K562 (cell line): ENCODE data around the gene IRX2. TPM values are rescaled to one million over a fixed set of nuclear protein-coding genes. Genes with fewer than 3 reads are reported as not detected.

Experiments used
- ATAC-seq: fragments of 200-7000 bp; cut with Tn5 transposase; 3 replicates; pipeline ENCODE4 v1.9.1; 2020; ENCODE audit warnings: moderate library complexity
- BruUV-seq: library from RNA; stranded (reverse); fragments of 400-500 nt; replicated peaks from 2 replicates; lab custom pipeline; 2021; lab: Mats Ljungman, UMichigan
- CTCF ChIA-PET: fragments of 300-600 bp; formaldehyde crosslinking; extraction: SDS; loops from one replicate; lab custom pipeline; 2021; ENCODE audit warnings: low intra/inter-chr PET ratio; lab: Yijun Ruan, JAX
- POLR2A ChIA-PET: fragments of 300-600, 350-650 bp; sonication (Branson Sonifier 250); formaldehyde crosslinking; extraction: SDS; loops from one replicate; lab custom pipeline; 2021; ENCODE audit warnings: antibody characterized with exemption, inconsistent platforms; lab: Yijun Ruan, JAX
- DNase-seq, 4 experiments: peaks; one replicate each; pipeline versions ENCODE4 v3.0.0 to v3.0.0-alpha.2; 2011 to 2018; ENCODE audit warnings: low spot score in 3 of 4, mixed read lengths in 3 of 4; ENCODE audit errors: extremely low read depth in 1 of 4
- FAIRE-seq: peaks from 2 replicates; lab custom pipeline; 2011; peaks lifted over from hg19 to GRCh38; lab: Jason Lieb, UNC
- H2AFZ ChIP-seq: 2 replicates; pipeline ENCODE4 v1.6.0; 2011; ENCODE audit warnings: low read depth, low read length, control low read depth, inconsistent platforms
- H3K27ac ChIP-seq: fragments of 200-600 bp; 3 replicates; pipeline ENCODE4 v1.8.0; 2011; ENCODE audit warnings: low read depth, mild to moderate bottlenecking, control low read depth, inconsistent platforms, low read length, moderate library complexity, mixed read lengths; ENCODE audit errors: extremely low read depth
- H3K27me3 ChIP-seq, 2 experiments: fragments of 300-600 bp in 1 of 2; 2 replicates in 1 of 2; 3 replicates in 1 of 2; pipeline versions ENCODE4 v1.6.0 to v1.8.0; 2011; ENCODE audit warnings: inconsistent platforms in 2 of 2, low read length in 2 of 2, mild to moderate bottlenecking in 1 of 2, mixed read lengths in 1 of 2, moderate library complexity in 1 of 2; ENCODE audit not compliant: control insufficient read depth in 2 of 2, insufficient read depth in 2 of 2
- H3K36me3 ChIP-seq: fragments of 300-600 bp; 3 replicates; pipeline ENCODE4 v1.8.0; 2011; ENCODE audit warnings: mild to moderate bottlenecking, low read length, inconsistent platforms; ENCODE audit not compliant: control insufficient read depth, insufficient read depth
- H3K4me1 ChIP-seq, 2 experiments: fragments of 200-600 bp in 1 of 2; replicated peaks in 1 of 2; 2 replicates in 1 of 2; 3 replicates in 1 of 2; pipeline versions ENCODE4 v1.5.1 to v1.8.0; 2011; ENCODE audit warnings: inconsistent platforms in 2 of 2, low read length in 2 of 2, mild to moderate bottlenecking in 1 of 2, mixed read lengths in 1 of 2, moderate library complexity in 1 of 2; ENCODE audit not compliant: control insufficient read depth in 2 of 2, insufficient read depth in 2 of 2
- H3K4me2 ChIP-seq: 2 replicates; pipeline ENCODE4 v1.6.1; 2011; ENCODE audit warnings: low read length, control low read depth, inconsistent platforms, mixed read lengths; ENCODE audit not compliant: insufficient read depth
- H3K4me3 ChIP-seq: fragments of 200-600 bp; sonication (generic), shearing (Covaris generic); 2 replicates; pipeline ENCODE4 v1.5.1; 2016; ENCODE audit warnings: control low read depth, inconsistent platforms
- H3K79me2 ChIP-seq: fragments of 200-600 bp; 3 replicates; pipeline ENCODE4 v1.8.0; 2011; ENCODE audit warnings: low read length, inconsistent platforms; ENCODE audit not compliant: control insufficient read depth, insufficient read depth
- H3K9ac ChIP-seq, 2 experiments: 2 replicates each; pipeline versions ENCODE4 v1.6.0 to v1.6.1; 2011; ENCODE audit warnings: low read depth in 2 of 2, low read length in 2 of 2, control low read depth in 1 of 2, inconsistent platforms in 1 of 2, mild to moderate bottlenecking in 1 of 2, mixed read lengths in 1 of 2; ENCODE audit not compliant: insufficient read depth in 1 of 2
- H3K9me1 ChIP-seq: one replicate; pipeline ENCODE4 v1.6.0; 2011; ENCODE audit warnings: inconsistent platforms, mild to moderate bottlenecking, low read length, moderate library complexity; ENCODE audit not compliant: control insufficient read depth, insufficient read depth
- H3K9me3 ChIP-seq: replicated peaks from 2 replicates; pipeline ENCODE4 v1.5.1; 2011; ENCODE audit warnings: low read depth, low read length, inconsistent platforms; ENCODE audit not compliant: control insufficient read depth, insufficient read depth
- H4K20me1 ChIP-seq: replicated peaks from 2 replicates; pipeline ENCODE4 v1.6.1; 2011; ENCODE audit warnings: low read length, inconsistent platforms, mixed read lengths; ENCODE audit not compliant: control insufficient read depth, insufficient read depth
- ATF7 ChIP-seq: fragments of 450-650 bp; IDR thresholded peaks from 2 replicates; pipeline ENCODE4 v1.7.1; 2014; ENCODE audit warnings: mild to moderate bottlenecking, moderate library complexity
- CREB3L1 ChIP-seq: fragments of 450-650 bp; IDR thresholded peaks from 2 replicates; pipeline ENCODE4 v1.6.1; 2014; ENCODE audit warnings: low read depth, mild to moderate bottlenecking, moderate library complexity, borderline replicate concordance
- GABPB1 ChIP-seq: sonication (generic); formaldehyde crosslinking; IDR thresholded peaks from 2 replicates; pipeline ENCODE4 v1.8.0; 2022; ENCODE audit warnings: mild to moderate bottlenecking, missing genetic modification reagents
- HDAC8 ChIP-seq: fragments of 450-650 bp; IDR thresholded peaks from 2 replicates; pipeline ENCODE4 v1.6.1; 2016; ENCODE audit warnings: mild to moderate bottlenecking, missing genetic modification characterization, moderate library complexity, missing compliant biosample characterization
- JUN ChIP-seq, 2 experiments: sonication (generic) in 1 of 2; formaldehyde crosslinking in 1 of 2; IDR thresholded peaks; 2 replicates each; pipeline versions ENCODE4 v1.6.1 to v1.8.0; 2012 to 2022; ENCODE audit warnings: borderline replicate concordance in 2 of 2, mild to moderate bottlenecking in 2 of 2, improper control_type of control experiment in 1 of 2, low read depth in 1 of 2, low read length in 1 of 2, missing genetic modification reagents in 1 of 2
- MYC ChIP-seq, 2 experiments: fragments of 250-450 bp in 1 of 2; sonication (Bioruptor Pico) in 1 of 2; IDR thresholded peaks; 2 replicates each; pipeline versions ENCODE4 v1.5.1 to v1.6.1; 2012 to 2021; ENCODE audit warnings: low read depth in 2 of 2, borderline replicate concordance in 1 of 2, improper control_type of control experiment in 1 of 2, low read length in 1 of 2, mild to moderate bottlenecking in 1 of 2, moderate library complexity in 1 of 2
- NBN ChIP-seq: fragments of 450-650 bp; IDR thresholded peaks from 2 replicates; pipeline ENCODE4 v1.6.1; 2016; ENCODE audit warnings: low read depth, mild to moderate bottlenecking
- PHF20 ChIP-seq: fragments of 450-650 bp; IDR thresholded peaks from 2 replicates; pipeline ENCODE4 v1.6.1; 2018; ENCODE audit not compliant: partially characterized antibody
- POLR2AphosphoS5 ChIP-seq: IDR thresholded peaks from 2 replicates; pipeline ENCODE4 v1.6.1; 2011; ENCODE audit warnings: mild to moderate bottlenecking, low read depth, low read length, moderate library complexity; ENCODE audit not compliant: control insufficient read depth, insufficient read depth
- ZFP30 ChIP-seq: fragments of 250-450 bp; sonication (Bioruptor Pico); IDR thresholded peaks from 2 replicates; pipeline ENCODE4 v1.8.0; 2022; ENCODE audit warnings: moderate library complexity, mild to moderate bottlenecking, inconsistent platforms, borderline replicate concordance
- ZNF324 ChIP-seq: fragments of 250-450 bp; sonication (Bioruptor Pico); IDR thresholded peaks from 2 replicates; pipeline ENCODE4 v1.4.0; 2020; ENCODE audit warnings: mild to moderate bottlenecking
- ZNF407 ChIP-seq: fragments of 450-650 bp; IDR thresholded peaks from 2 replicates; pipeline ENCODE4 v1.6.1; 2016; ENCODE audit warnings: low read depth
- ZNF695 ChIP-seq: fragments of 450-650 bp; formaldehyde crosslinking; IDR thresholded peaks from 2 replicates; pipeline ENCODE4 v1.4.0; 2020; ENCODE audit warnings: mild to moderate bottlenecking, moderate library complexity
- WGBS: fragments of 100-300 bp; shearing (Covaris generic); methylation state at CpG from one replicate; pipeline ENCODE4 v1.1.6; 2016; ENCODE audit warnings: low coverage, mixed read lengths; ENCODE audit not compliant: insufficient coverage; ENCODE audit errors: missing lambda C conversion rate; 5-methylcytosine and 5-hydroxymethylcytosine counted together
- in situ Hi-C: fragments of 300-500 bp; cut with MboI; formaldehyde crosslinking; loops from 4 replicates; pipeline ENCODE4 v1.15.0; 2018; ENCODE audit warnings: inconsistent platforms, mixed read lengths
- intact Hi-C: fragments of 100-400 bp; cut with micrococcal nuclease; formaldehyde crosslinking; loops from 2 replicates; pipeline ENCODE4 v1.14.2; 2022
- polyA plus RNA-seq, 8 experiments: library from polyadenylated mRNA; depleted of rRNA in 4 of 8; stranded (reverse) in 5 of 8; unstranded in 3 of 8; fragments of >200 nt; fragmentation: Nextera tagmentation in 2 of 8; fragmentation: Illumina TruSeq in 1 of 8; extraction: Ambion mirVana in 2 of 8; extraction: Trizol in 1 of 8; gene quantifications; 2 replicates each; pipeline versions ENCODE4 v1.2.1 to v1.2.3, GENCODE V29; 2011 to 2014; ENCODE audit warnings: inconsistent platforms in 1 of 8, missing spikeins in 1 of 8
- total RNA-seq, 7 experiments: library from RNA; depleted of rRNA in 6 of 7; stranded (reverse); fragments of >200 nt in 6 of 7; fragmentation: Illumina TruSeq in 2 of 7; extraction: Trizol in 2 of 7; gene quantifications; 2 replicates each; pipeline versions ENCODE4 v1.2.1 to v1.2.3, GENCODE V29; 2011 to 2021; ENCODE audit warnings: low replicate concordance in 1 of 7

The IRX2 gene
- total and polyA plus RNA-seq, 9 of the 15 experiments (the other 6 are each of a cell fraction or from before 2014, with no cell fraction given), result 0.13 TPM; not detected in 8

- in situ Hi-C loops, result no loop called here
- POLR2A ChIA-PET, result interaction anchor here (0.6 kb wide), 1 partner anchor 15 kb away, joined by 3 read pairs; no protein-coding TSS in a partner anchor
- no peaks in the 10 kb centered on the region for H3K9me3 ChIP-seq
- no peak overlapping the region for H3K27ac ChIP-seq
- no peaks in the 10 kb centered on the region for H3K9me1 ChIP-seq
- H3K4me1 ChIP-seq, result no peaks in the 10 kb centered on the region
- H3K4me2 ChIP-seq, result no peak overlapping the region
- peaks cover 5 to 41% of the 10 kb centered on the region in 2 experiments; a peak in 4 of 5 replicates for H3K27me3 ChIP-seq
- CTCF ChIA-PET, result no interaction called here
- H2AFZ ChIP-seq, result no peak overlapping the region
- WGBS, result 0% methylated on average over 5 of the region's 5 CpGs
- FAIRE-seq (no peak), DNase-seq (no peak), ATAC-seq (no peak)
- H4K20me1 ChIP-seq, result peaks cover 3% of the 10 kb centered on the region
- intact Hi-C loops, result no loop called here
- no peaks in the 10 kb centered on the region for H3K79me2 ChIP-seq
- no peaks in the 10 kb centered on the region for H3K36me3 ChIP-seq
- BruUV-seq, result no TSS peak
- H3K9ac ChIP-seq, result no peak overlapping the region
- H3K4me3 ChIP-seq, result no peak overlapping the region
- TF ChIP-seq POLR2AphosphoS5 (no peak), PHF20 (no peak), ZFP30 (CRISPR knock-in tag) (no peak), HDAC8 (tag) (no peak), JUN (IDR thresholded peaks at IDR 0.05; ENCODE audit: borderline replicate concordance, low read depth, low read length) (no peak), JUN (CRISPR knock-in tag; IDR thresholded peaks at IDR 0.05; ENCODE audit: borderline replicate concordance) (no peak), ATF7 (no peak), ZNF695 (CRISPR knock-in tag) (no peak), ZNF324 (CRISPR knock-in tag) (no peak), CREB3L1 (no peak), ZNF407 (no peak), GABPB1 (CRISPR knock-in tag) (no peak), NBN (no peak), MYC (IDR thresholded peaks at IDR 0.05; ENCODE audit: low read depth, low read length) (no peak), MYC (CRISPR knock-in tag; IDR thresholded peaks at IDR 0.05; ENCODE audit: borderline replicate concordance, low read depth) (no peak)
Measured at GRCh38 chr5:2724831-2725230, 26.6 kb downstream of the IRX2 start.
